IMR-90 (cell line): ENCODE results near the gene CPNE4. TPM values are rescaled to one million over a fixed set of nuclear protein-coding genes. Genes with fewer than 3 reads are reported as not detected.

Experiments
- ATAC-seq: fragments of 200-7000 bp; cut with Tn5 transposase; 2 replicates; pipeline ENCODE4 v1.9.1; 2020; ENCODE audit warnings: low read depth, mild to moderate bottlenecking, moderate library complexity
- BruUV-seq: library from RNA; stranded (reverse); fragments of 400-500 nt; replicated peaks from 2 replicates; lab custom pipeline; 2021; lab: Mats Ljungman, UMichigan
- CTCF ChIA-PET: fragments of 300-600 bp; formaldehyde crosslinking; extraction: SDS; loops from one replicate; lab custom pipeline; 2021; ENCODE audit warnings: antibody characterized with exemption; lab: Yijun Ruan, JAX
- POLR2A ChIA-PET: fragments of 300-600 bp; sonication (Branson Sonifier 250); formaldehyde crosslinking; loops from one replicate; lab custom pipeline; 2022; ENCODE audit warnings: antibody characterized with exemption; ENCODE audit not compliant: unreplicated experiment; lab: Charles Lee
- DNase-seq: peaks from one replicate; pipeline ENCODE4 v3.0.0; 2013
- H2AFZ ChIP-seq: replicated peaks from 2 replicates; pipeline ENCODE3; 2013; ENCODE audit warnings: low read length, mild to moderate bottlenecking; ENCODE audit not compliant: poor library complexity
- H2AK5ac ChIP-seq: 2 replicates; pipeline ENCODE4 v1.6.1; 2013; ENCODE audit warnings: low read depth, low read length, inconsistent platforms
- H2AK9ac ChIP-seq: replicated peaks from 2 replicates; pipeline ENCODE3; 2013; ENCODE audit warnings: mild to moderate bottlenecking, low read depth, low read length, moderate library complexity; ENCODE audit not compliant: poor library complexity
- H2BK120ac ChIP-seq: 2 replicates; pipeline ENCODE4 v1.6.1; 2013; ENCODE audit warnings: low read depth, low read length, inconsistent platforms
- H2BK15ac ChIP-seq: 3 replicates; pipeline ENCODE4 v1.6.1; 2013; ENCODE audit warnings: low read depth, low read length, inconsistent platforms
- H2BK20ac ChIP-seq: 2 replicates; pipeline ENCODE4 v1.6.1; 2013; ENCODE audit warnings: low read depth, mild to moderate bottlenecking, inconsistent platforms, low read length, moderate library complexity
- H2BK5ac ChIP-seq: 2 replicates; pipeline ENCODE4 v1.6.1; 2013; ENCODE audit warnings: mild to moderate bottlenecking, low read depth, low read length, inconsistent platforms; ENCODE audit not compliant: poor library complexity, severe bottlenecking
- H3K14ac ChIP-seq: replicated peaks from 2 replicates; pipeline ENCODE4 v1.6.1; 2013; ENCODE audit warnings: low read depth, low read length, inconsistent platforms
- H3K18ac ChIP-seq: 2 replicates; pipeline ENCODE4 v1.6.1; 2013; ENCODE audit warnings: low read depth, low read length, control low read depth
- H3K23ac ChIP-seq: 2 replicates; pipeline ENCODE4 v1.6.1; 2013; ENCODE audit warnings: low read depth, low read length, inconsistent platforms
- H3K27ac ChIP-seq: 2 replicates; pipeline ENCODE4 v1.5.1; 2013; ENCODE audit warnings: mild to moderate bottlenecking, control low read depth, low read length; ENCODE audit not compliant: insufficient read depth
- H3K27me3 ChIP-seq: 2 replicates; pipeline ENCODE4 v1.6.1; 2013; ENCODE audit warnings: low read length; ENCODE audit not compliant: control insufficient read depth, insufficient read depth
- H3K36me3 ChIP-seq: 2 replicates; pipeline ENCODE4 v1.6.1; 2013; ENCODE audit warnings: low read length, mixed read lengths; ENCODE audit not compliant: control insufficient read depth, insufficient read depth
- H3K4ac ChIP-seq: 2 replicates; pipeline ENCODE4 v1.6.1; 2013; ENCODE audit warnings: low read depth, low read length, inconsistent platforms
- H3K4me1 ChIP-seq: 2 replicates; pipeline ENCODE4 v1.6.1; 2013; ENCODE audit warnings: low read length, mixed read lengths; ENCODE audit not compliant: control insufficient read depth, insufficient read depth
- H3K4me2 ChIP-seq: 2 replicates; pipeline ENCODE4 v1.6.1; 2013; ENCODE audit warnings: low read depth, mild to moderate bottlenecking, control low read depth, low read length, moderate library complexity
- H3K4me3 ChIP-seq: 2 replicates; pipeline ENCODE4 v1.5.1; 2013; ENCODE audit warnings: low read depth, mild to moderate bottlenecking, control low read depth, low read length, moderate library complexity; ENCODE audit not compliant: insufficient read depth
- H3K56ac ChIP-seq: 2 replicates; pipeline ENCODE4 v1.6.1; 2013; ENCODE audit warnings: low read length, inconsistent platforms; ENCODE audit not compliant: insufficient read depth; ENCODE audit errors: extremely low read depth
- H3K79me1 ChIP-seq, 2 experiments: 2 replicates each; pipeline ENCODE4 v1.6.1; 2013; ENCODE audit warnings: low read length in 2 of 2, inconsistent platforms in 1 of 2, low read depth in 1 of 2
- H3K9ac ChIP-seq: 2 replicates; pipeline ENCODE4 v1.6.1; 2013; ENCODE audit warnings: low read depth, low read length, control low read depth
- H3K9me1 ChIP-seq: 2 replicates; pipeline ENCODE4 v1.6.1; 2013; ENCODE audit warnings: low read length, inconsistent platforms; ENCODE audit not compliant: insufficient read depth
- H3K9me3 ChIP-seq: 2 replicates; pipeline ENCODE4 v1.6.1; 2013; ENCODE audit warnings: low read length; ENCODE audit not compliant: control insufficient read depth, insufficient read depth
- H4K20me1 ChIP-seq: 2 replicates; pipeline ENCODE4 v1.6.1; 2013; ENCODE audit warnings: low read length, inconsistent platforms; ENCODE audit not compliant: insufficient read depth
- H4K5ac ChIP-seq: 2 replicates; pipeline ENCODE4 v1.6.1; 2013; ENCODE audit warnings: mild to moderate bottlenecking, low read depth, low read length, control low read depth
- H4K8ac ChIP-seq, 2 experiments: 2 replicates each; pipeline ENCODE4 v1.6.1; 2013; ENCODE audit warnings: low read depth in 2 of 2, low read length in 2 of 2, control low read depth in 1 of 2, inconsistent platforms in 1 of 2
- H4K91ac ChIP-seq: 2 replicates; pipeline ENCODE4 v1.6.1; 2013; ENCODE audit warnings: low read depth, low read length, inconsistent platforms; ENCODE audit not compliant: insufficient read depth
- BHLHE40 ChIP-seq: fragments of 150-350 bp; IDR thresholded peaks from 2 replicates; pipeline ENCODE4 v1.6.1; 2016; ENCODE audit warnings: mild to moderate bottlenecking, low read depth, low read length
- CEBPB ChIP-seq: IDR thresholded peaks from 2 replicates; pipeline ENCODE4 v1.6.1; 2012; ENCODE audit warnings: low read depth, low read length, improper control_type of control experiment
- MAFK ChIP-seq: IDR thresholded peaks from 2 replicates; pipeline ENCODE4 v1.6.1; 2012; ENCODE audit warnings: low read depth, low read length, improper control_type of control experiment
- MXI1 ChIP-seq: IDR thresholded peaks from 2 replicates; pipeline ENCODE4 v1.6.1; 2012; ENCODE audit warnings: low read depth, mild to moderate bottlenecking, low read length, moderate library complexity, borderline replicate concordance
- NFE2L2 ChIP-seq: fragments of 150-350 bp; IDR thresholded peaks from 2 replicates; pipeline ENCODE4 v1.6.1; 2016; ENCODE audit warnings: low read depth, mild to moderate bottlenecking, low read length
- RCOR1 ChIP-seq: IDR thresholded peaks from 2 replicates; pipeline ENCODE4 v1.6.1; 2012; ENCODE audit warnings: mild to moderate bottlenecking, low read length, improper control_type of control experiment; ENCODE audit not compliant: insufficient replicate concordance
- RFX5 ChIP-seq: IDR thresholded peaks from 2 replicates; pipeline ENCODE4 v1.8.0; 2012; ENCODE audit warnings: low read depth, mild to moderate bottlenecking, low read length, moderate library complexity
- WGBS, 2 experiments: methylation state at CpG; one replicate each; pipeline versions ENCODE4 v1.1.5 to v1.1.7; 2013; ENCODE audit warnings: missing lambda C conversion rate in 2 of 2; ENCODE audit not compliant: insufficient read length in 1 of 2; ENCODE audit errors: extremely low coverage in 2 of 2; 5-methylcytosine and 5-hydroxymethylcytosine counted together
- dilution Hi-C: fragments of 300-500 bp; cut with HindIII; formaldehyde crosslinking; loops from one replicate; pipeline ENCODE4 v1.14.3; 2018; ENCODE audit warnings: low sequenced_read_pairs; ENCODE audit not compliant: unreplicated experiment
- in situ Hi-C: fragments of 300-500 bp; cut with MboI; formaldehyde crosslinking; loops from 3 replicates; pipeline ENCODE4 v1.14.3; 2019; ENCODE audit warnings: low sequenced_read_pairs, inconsistent platforms, mixed read lengths
- intact Hi-C: fragments of 100-400 bp; cut with micrococcal nuclease; formaldehyde crosslinking; loops from 2 replicates; pipeline ENCODE4 v1.10.0; 2022
- polyA plus RNA-seq, 3 experiments: library from polyadenylated mRNA; depleted of rRNA; stranded (reverse); fragments of >200 nt; gene quantifications; 2 replicates each; pipeline ENCODE4 v1.2.3, GENCODE V29; 2012; ENCODE audit warnings: low replicate concordance in 1 of 3
- total RNA-seq: library from RNA; depleted of rRNA; stranded (reverse); fragments of >200 nt; gene quantifications from 2 replicates; pipeline ENCODE4 v1.2.3, GENCODE V29; 2012

The CPNE4 gene
- total and polyA plus RNA-seq, 2 of the 4 experiments (the other 2 are of a cell fraction) = not detected

DNA sequence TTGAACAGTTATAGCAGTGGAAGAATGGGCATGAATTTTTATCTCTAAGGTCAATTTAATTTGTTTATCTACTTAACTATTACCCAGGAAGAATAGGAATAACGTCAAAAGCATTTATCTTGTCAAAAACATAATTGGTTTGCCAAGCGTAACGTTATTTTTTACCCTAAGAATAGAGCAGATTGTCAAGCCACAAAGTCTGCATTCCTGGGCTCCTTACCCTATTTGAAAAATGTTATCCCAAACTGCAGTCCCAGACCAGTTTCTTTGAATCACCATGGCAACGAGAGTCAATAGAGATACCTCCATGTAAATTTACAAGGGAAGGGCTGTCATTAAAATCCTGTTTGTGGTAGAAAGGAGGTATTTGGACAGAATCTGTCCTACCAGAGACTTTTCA, 61.1 kb downstream of the CPNE4 start:
- no peak for TF ChIP-seq BHLHE40
- no peak for TF ChIP-seq RFX5
- TF ChIP-seq MXI1 = no peak
- TF ChIP-seq CEBPB = no peak
- no peak for TF ChIP-seq NFE2L2
- TF ChIP-seq RCOR1 = no peak
- no peak for TF ChIP-seq MAFK
- no peak overlapping the region for H4K5ac ChIP-seq
- no peak overlapping the region for H3K23ac ChIP-seq
- H3K4me3 ChIP-seq = no peak overlapping the region
- no peak overlapping the region for H2AK5ac ChIP-seq
- no peak overlapping the region for H3K14ac ChIP-seq
- H2BK120ac ChIP-seq = no peak overlapping the region
- no peaks in the 10 kb centered on the region for H3K4me1 ChIP-seq
- dilution Hi-C loops = no loop called here
- no peaks in the 10 kb centered on the region for H3K36me3 ChIP-seq
- no peak for ATAC-seq
- no peak overlapping the region for H3K27ac ChIP-seq
- no peak overlapping the region for H2AFZ ChIP-seq
- no TSS peak for BruUV-seq
- H3K9ac ChIP-seq = no peak overlapping the region
- ChIA-PET CTCF (no interaction called here), POLR2A (no interaction called here)
- no peak overlapping the region for H4K91ac ChIP-seq
- no peak overlapping the region for H2BK5ac ChIP-seq
- intact Hi-C loops = no loop called here
- no peak overlapping the region for H2BK20ac ChIP-seq
- no peaks in the 10 kb centered on the region for H4K20me1 ChIP-seq
- no peak overlapping the region for H2BK15ac ChIP-seq
- in situ Hi-C loops = no loop called here
- H3K27me3 ChIP-seq = no peaks in the 10 kb centered on the region
- no peak overlapping the region for H3K56ac ChIP-seq
- H3K9me1 ChIP-seq = no peaks in the 10 kb centered on the region
- H3K4ac ChIP-seq = no peak overlapping the region
- whole genome bisulfite sequencing, 2 experiments = 32% methylated on average over 3 of the region's 4 CpGs; no CpG with 5 or more reads in 1 of the 2 experiments
- H3K79me1 ChIP-seq = no peaks in the 10 kb centered on the region
- no peak overlapping the region for H3K18ac ChIP-seq
- DNase-seq = no peak
- H3K4me2 ChIP-seq = no peak overlapping the region
- no peak overlapping the region for H2AK9ac ChIP-seq
- H3K9me3 ChIP-seq = no peaks in the 10 kb centered on the region
- no peak overlapping the region for H4K8ac ChIP-seq
